ENCODE data around the gene TBC1D14. TPM values are rescaled to one million over a fixed set of nuclear protein-coding genes. Genes with fewer than 3 reads are reported as not detected.

TBC1D14 gene
- total RNA-seq, 2 experiments from 2014 or later: 53.7 to 55.3 TPM

DNA sequence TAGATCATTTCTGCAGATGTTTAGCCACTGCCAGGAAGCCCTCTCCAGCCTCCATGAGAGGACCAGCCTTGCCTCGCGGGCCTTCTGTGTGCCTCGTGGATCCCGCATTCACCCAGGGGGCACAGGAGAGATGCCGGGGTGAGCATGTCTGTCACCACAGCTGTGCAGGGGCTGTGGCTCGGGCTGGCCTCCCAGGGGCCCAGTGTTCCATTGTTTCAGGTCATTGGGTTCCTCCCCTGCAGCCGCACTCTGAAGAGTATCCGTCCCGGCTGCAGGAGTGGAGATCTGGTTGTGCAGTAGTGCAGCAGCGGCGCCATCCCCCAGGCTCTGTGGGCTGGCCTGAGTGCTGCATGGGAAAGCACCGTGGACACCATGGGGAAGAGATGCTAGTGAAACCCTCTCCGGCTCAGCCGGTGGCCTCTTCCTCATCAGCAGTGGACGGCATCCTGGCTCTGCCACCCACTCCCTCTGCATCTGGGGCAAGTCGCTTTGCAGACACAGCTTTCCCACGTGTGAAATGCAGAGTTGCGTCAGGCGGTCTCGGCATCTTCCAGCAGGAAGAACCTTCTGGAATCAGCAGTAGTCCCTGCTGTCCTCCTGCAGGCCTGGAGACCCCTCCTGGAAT is 29.1 kb downstream of the TBC1D14 start:
- DNase-seq: no peak
- ChIA-PET CTCF (no interaction called here), POLR2A (interaction anchor here (0.8 to 2.8 kb wide), 2 partner anchors 9 to 29 kb away, joined by 3 to 8 read pairs; partner anchors contain the start of gene TBC1D14)
- H3K27me3 Mint-ChIP-seq: no peaks in the 10 kb centered on the region
- H3K9me3 Mint-ChIP-seq: no peaks in the 10 kb centered on the region
- H3K4me1 Mint-ChIP-seq: peaks cover 66% of the 10 kb centered on the region
- H3K4me3 Mint-ChIP-seq: no peak overlapping the region
- H3K36me3 Mint-ChIP-seq (ENCODE audit: low read depth): peaks cover 27% of the 10 kb centered on the region
- H3K27ac Mint-ChIP-seq: no peak overlapping the region

DNA sequence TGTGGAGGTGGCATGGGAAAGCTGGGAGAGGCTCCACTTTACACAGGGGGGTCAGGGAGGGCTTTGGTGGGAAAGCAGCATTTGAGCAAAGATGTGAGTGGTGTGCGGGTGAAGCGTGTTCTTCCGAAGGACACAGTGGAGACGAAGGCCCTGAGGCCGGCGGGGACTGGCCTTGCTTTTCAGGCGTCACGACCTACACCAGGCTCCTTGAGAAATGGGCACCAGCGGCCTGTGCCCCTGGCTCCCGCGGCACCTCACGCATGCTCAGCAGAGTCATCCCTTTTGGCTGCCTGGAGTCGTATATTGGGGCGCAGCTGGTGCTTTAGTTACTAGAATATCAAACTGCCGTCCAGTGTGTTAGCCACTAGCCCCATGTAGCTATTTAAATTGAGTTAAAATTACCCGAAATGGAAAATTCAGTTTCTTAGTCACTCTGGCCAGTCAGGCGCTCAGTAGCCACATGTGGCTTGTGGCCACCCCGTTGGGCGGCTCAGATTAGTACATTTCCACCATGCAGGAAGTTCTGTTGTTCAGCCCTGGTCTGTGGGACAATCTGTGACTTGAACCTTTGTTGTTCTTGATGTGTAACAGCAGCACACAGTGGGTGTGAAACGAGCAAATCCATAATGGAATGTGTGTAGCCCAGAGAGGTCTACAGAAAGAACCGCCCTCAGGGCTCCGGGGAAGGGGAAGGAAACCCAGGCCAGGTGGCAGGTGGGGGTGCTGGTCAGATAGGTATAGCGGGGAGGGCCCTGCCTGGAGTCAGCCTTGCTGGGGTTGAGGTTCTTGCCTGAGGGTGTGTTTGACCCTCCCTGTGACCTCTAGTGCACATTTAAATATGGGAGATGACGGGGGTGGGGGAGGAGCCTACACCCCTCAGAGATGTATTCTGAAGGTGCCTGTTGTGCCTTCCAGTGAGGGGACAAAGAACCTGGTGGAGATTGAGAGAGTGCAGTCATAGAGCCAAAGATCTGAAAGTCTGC is 30.4 kb downstream of the TBC1D14 start:
- Mint-ChIP-seq H3K9me3 (no peaks in the 10 kb centered on the region), H3K27ac (peak overlapping the region; percentile 87), H3K27me3 (no peaks in the 10 kb centered on the region), H3K4me1 (peaks cover 63% of the 10 kb centered on the region), H3K4me3 (no peak overlapping the region), H3K36me3 (ENCODE audit: low read depth) (peaks cover 22% of the 10 kb centered on the region)
- ChIA-PET POLR2A (interaction anchor here (2.4 kb wide), 1 partner anchor 31 kb away, joined by 16 read pairs; the partner anchor contains the start of gene TBC1D14), CTCF (interaction anchor here (0.6 to 3.0 kb wide), 2 partner anchors 17 to 34 kb away, joined by 3 to 16 read pairs; no protein-coding TSS in a partner anchor)
- no peak for DNase-seq

DNA sequence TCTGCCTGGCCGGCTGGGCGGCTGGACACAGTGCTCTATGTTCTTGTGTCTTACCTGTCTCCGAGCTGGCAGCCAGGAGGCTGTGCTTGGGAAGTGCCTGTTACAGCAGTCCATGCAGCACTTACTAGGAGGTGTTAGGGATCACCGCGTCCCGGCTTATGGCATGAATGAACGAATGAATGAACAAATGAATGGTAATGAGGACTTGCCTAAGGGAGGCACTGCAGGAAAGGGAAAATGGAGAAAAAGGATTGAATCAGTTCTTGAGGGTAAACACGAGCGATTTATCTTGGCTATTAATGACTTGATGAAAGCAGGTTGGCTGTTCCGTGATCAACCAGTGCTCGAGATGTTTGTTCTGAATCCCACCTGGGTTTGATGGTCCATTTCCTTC is 31.1 kb downstream of the TBC1D14 start:
- Mint-ChIP-seq H3K27me3 (no peaks in the 10 kb centered on the region), H3K4me1 (peaks cover 61% of the 10 kb centered on the region), H3K4me3 (no peak overlapping the region), H3K27ac (peak overlapping the region; percentile 87), H3K36me3 (ENCODE audit: low read depth) (peaks cover 19% of the 10 kb centered on the region), H3K9me3 (no peaks in the 10 kb centered on the region)
- CTCF ChIA-PET: interaction anchor here (0.6 to 3.0 kb wide), 3 partner anchors 18 to 789 kb away, joined by 3 to 16 read pairs (median 6); no protein-coding TSS in a partner anchor
- DNase-seq: no peak
- POLR2A ChIA-PET: interaction anchor here (1.3 to 4.8 kb wide), 5 partner anchors 14 to 46 kb away, joined by 3 to 25 read pairs (median 13); partner anchors contain the start of gene TBC1D14

DNA sequence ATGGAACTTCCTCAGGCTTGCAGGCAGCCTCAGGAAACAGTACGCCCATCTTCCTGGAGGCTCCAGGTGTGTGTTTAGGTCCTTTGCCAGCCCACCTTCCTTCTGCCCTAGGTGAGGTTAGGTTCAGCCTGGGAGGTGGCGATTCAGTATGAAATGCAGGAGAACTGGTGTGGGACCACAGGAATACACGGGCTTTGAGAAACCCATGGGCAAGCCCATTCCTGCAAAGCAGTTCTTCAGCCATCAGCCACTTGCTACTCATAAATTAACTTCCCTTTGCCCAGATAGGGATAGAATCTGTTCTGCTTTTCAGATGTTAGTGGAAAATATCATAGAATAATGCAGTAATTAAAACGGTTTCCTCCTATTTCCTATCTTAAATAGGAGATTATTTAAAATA is 32.2 kb downstream of the TBC1D14 start:
- DNase-seq: no peak
- CTCF ChIA-PET: interaction anchor here (0.6 to 3.0 kb wide), 6 partner anchors 15 to 1738 kb away, joined by 3 to 16 read pairs (median 4); no protein-coding TSS in a partner anchor
- Mint-ChIP-seq H3K27ac (peak overlapping the region; percentile 87), H3K27me3 (no peaks in the 10 kb centered on the region), H3K4me1 (peaks cover 58% of the 10 kb centered on the region), H3K36me3 (ENCODE audit: low read depth) (peaks cover 15% of the 10 kb centered on the region), H3K4me3 (no peak overlapping the region), H3K9me3 (no peaks in the 10 kb centered on the region)
- POLR2A ChIA-PET: interaction anchor here (0.6 to 4.8 kb wide), 12 partner anchors 11 to 69 kb away, joined by 3 to 25 read pairs (median 4); partner anchors contain the start of gene TBC1D14

DNA sequence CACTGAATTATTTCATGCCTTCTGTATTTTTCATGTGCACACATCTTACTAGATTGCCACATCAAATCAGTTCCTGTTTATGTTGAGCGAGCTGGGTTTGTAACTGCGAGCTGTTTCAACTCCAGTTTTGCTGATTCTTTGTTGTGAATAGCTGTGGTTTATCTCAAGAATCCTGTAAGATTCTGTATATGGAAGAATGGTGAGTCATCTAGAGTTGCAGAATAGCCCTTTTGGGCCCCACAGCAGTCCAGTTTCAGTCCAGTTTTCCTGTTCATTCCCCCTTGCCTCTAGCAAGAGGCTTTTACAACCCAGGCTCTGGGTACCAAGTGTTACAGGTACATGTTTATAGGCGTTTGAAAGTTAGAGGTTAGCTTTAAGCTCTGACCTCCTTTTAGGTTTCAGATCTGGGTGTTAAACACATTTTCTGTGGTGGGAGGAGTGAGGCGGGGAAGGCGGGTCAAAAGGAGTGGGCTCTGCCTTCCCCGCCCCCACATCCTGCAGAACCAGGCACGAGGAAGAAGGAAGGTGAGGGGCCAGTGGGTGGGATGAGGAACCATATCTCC is 32.7 kb downstream of the TBC1D14 start:
- no peaks in the 10 kb centered on the region for H3K9me3 Mint-ChIP-seq
- ChIA-PET CTCF (interaction anchor here (0.6 to 3.0 kb wide), 6 partner anchors 15 to 128 kb away, joined by 3 to 16 read pairs (median 4); no protein-coding TSS in a partner anchor), POLR2A (interaction anchor here (0.6 to 4.8 kb wide), 13 partner anchors 10 to 69 kb away, joined by 3 to 25 read pairs (median 3); partner anchors contain the start of gene TBC1D14)
- peaks cover 56% of the 10 kb centered on the region for H3K4me1 Mint-ChIP-seq
- peak; percentile 61 for DNase-seq
- H3K27me3 Mint-ChIP-seq: no peaks in the 10 kb centered on the region
- H3K36me3 Mint-ChIP-seq (ENCODE audit: low read depth): peaks cover 14% of the 10 kb centered on the region
- H3K4me3 Mint-ChIP-seq: peak overlapping the region; percentile 19
- H3K27ac Mint-ChIP-seq: peak overlapping the region; percentile 87

DNA sequence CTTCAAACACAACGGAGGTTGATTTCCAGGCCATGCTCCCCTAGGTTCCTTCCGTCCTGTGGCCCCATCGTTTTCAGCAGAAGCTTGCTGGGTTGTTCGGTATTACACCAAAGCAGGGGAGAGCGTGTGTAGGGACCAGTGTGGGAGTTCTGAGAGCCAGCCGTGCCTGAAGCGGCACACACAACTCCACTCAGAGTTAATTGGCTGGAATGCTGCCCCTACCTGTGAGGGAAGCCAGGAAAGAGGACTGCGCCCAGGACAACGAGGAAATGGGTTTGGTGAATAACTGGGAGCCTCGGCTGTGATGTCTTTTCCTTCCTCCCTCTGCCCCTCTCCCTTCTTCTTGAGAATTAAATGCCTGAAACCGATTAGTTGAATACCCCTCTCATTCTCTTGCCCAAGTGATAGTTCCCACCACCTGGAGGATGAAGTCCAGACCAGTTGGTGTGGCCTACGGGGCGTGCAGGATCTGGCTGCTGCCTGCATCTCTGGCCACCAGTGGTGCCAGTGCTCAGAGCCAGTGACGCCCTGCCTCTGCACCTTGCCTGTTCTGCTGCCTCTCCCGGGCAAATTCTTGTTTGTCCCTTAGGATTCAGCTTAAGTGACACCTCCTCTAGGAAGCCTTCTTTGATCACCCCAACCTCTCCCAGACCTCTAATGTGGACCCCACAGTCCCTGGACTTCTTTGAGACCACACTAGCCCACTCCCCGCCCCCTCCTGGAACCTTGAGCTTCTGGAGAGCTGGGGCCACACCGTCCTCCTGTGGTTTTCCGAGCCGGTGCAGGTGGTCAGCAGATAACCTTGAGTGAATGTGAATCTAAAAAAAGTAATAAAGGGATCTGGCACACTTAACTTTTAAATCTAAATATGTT is 33.6 kb downstream of the TBC1D14 start:
- Mint-ChIP-seq H3K9me3 (no peaks in the 10 kb centered on the region), H3K4me1 (peaks cover 55% of the 10 kb centered on the region), H3K27me3 (no peaks in the 10 kb centered on the region), H3K4me3 (no peak overlapping the region), H3K36me3 (ENCODE audit: low read depth) (peaks cover 15% of the 10 kb centered on the region), H3K27ac (peak overlapping the region; percentile 87)
- ChIA-PET CTCF (interaction anchor here (0.8 to 3.0 kb wide), 3 partner anchors 16 to 57 kb away, joined by 3 to 16 read pairs (median 9); no protein-coding TSS in a partner anchor), POLR2A (interaction anchor here (0.8 to 4.8 kb wide), 8 partner anchors 9 to 52 kb away, joined by 3 to 25 read pairs (median 7); partner anchors contain the start of gene TBC1D14)
- no peak for DNase-seq

DNA sequence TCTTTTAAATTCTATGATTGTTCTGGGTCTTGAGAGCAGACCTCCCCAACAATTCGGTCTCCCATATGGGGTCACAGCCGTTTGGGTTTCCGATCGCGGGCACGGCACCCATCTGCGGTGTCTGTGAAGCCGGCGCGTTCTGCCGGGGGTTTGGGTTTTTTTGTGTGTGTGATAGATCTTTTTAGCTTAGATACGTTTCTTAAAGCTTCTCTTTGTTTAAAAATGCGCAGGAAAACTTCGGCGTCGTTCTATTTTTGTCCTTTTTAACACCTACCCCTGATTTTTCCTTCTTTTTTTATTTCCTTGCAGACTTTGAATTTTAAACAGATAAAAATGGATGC is 34.2 kb downstream of the TBC1D14 start:
- Mint-ChIP-seq H3K27me3 (no peaks in the 10 kb centered on the region), H3K4me1 (peaks cover 55% of the 10 kb centered on the region), H3K9me3 (no peaks in the 10 kb centered on the region), H3K27ac (no peak overlapping the region), H3K4me3 (no peak overlapping the region), H3K36me3 (ENCODE audit: low read depth) (peaks cover 15% of the 10 kb centered on the region)
- no peak for DNase-seq
- ChIA-PET POLR2A (interaction anchor here (1.4 to 4.8 kb wide), 2 partner anchors 18 to 43 kb away, joined by 3 to 25 read pairs; no protein-coding TSS in a partner anchor), CTCF (no interaction called here)

DNA sequence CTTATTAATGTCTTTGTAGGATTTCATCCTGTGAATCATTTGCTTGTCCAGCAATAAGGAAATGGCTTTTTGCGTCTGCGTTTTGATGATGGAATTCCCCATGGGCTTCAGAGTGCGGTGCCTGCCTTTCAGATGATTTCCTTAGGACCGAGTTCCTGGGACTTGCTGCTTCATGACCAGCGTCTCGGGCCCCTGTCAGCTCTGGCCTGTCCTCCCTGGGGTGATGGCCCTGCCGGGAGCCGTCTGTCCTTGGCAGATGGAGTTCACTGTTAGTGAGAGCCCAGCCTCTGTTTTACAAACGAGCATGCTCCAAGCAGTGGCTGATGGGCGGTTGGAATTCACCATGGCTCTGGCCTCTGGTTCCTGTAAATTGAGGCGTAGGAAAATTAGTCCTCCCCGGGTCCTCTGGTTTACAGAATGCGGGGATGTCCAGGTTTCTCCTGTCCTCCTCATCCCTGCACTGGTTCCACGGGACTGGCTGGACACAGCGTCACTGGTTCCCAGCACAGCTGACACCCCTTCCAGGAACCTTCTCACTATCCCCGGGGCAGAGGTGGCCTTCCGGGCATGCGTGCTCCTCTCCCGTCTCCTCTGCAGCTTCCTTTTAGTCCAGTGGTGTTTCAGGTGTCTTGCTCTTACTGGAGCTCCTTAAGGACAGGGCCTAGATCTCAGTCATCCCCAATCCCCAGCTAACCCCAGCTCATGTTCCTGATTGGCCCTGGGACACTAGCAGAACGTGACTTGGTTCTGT is 34.9 kb downstream of the TBC1D14 start:
- Mint-ChIP-seq H3K36me3 (ENCODE audit: low read depth) (peaks cover 15% of the 10 kb centered on the region), H3K4me3 (no peak overlapping the region), H3K27me3 (no peaks in the 10 kb centered on the region), H3K9me3 (no peaks in the 10 kb centered on the region), H3K27ac (no peak overlapping the region), H3K4me1 (peaks cover 52% of the 10 kb centered on the region)
- ChIA-PET POLR2A (interaction anchor here (0.7 to 4.8 kb wide), 4 partner anchors 18 to 42 kb away, joined by 3 to 25 read pairs (median 3); partner anchors contain the start of gene TBC1D14), CTCF (interaction anchor here (1.1 to 1.3 kb wide), 2 partner anchors 17 to 224 kb away, joined by 3 to 5 read pairs; no protein-coding TSS in a partner anchor)
- no peak for DNase-seq

DNA sequence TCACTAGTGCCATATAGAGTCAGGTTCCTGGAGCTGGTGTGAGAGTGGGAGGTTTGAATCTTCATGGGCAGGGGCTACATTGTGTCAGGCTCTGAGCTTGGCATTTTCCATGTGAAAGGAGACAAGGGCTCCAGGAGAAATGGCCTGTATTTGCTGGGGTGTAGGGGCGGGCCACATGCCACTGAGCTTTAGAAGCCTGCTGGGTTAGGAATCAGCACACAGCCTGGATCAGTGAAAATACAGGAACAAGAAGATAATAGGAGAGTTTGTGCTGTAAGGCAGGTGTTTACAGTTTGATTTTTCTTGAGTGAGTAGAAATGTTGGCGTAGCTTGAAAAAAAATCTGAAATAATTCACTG is 35.4 kb downstream of the TBC1D14 start:
- peaks cover 16% of the 10 kb centered on the region for H3K36me3 Mint-ChIP-seq (ENCODE audit: low read depth)
- H3K4me3 Mint-ChIP-seq: no peak overlapping the region
- H3K27me3 Mint-ChIP-seq: no peaks in the 10 kb centered on the region
- ChIA-PET CTCF (interaction anchor here (0.6 to 1.3 kb wide), 3 partner anchors 18 to 225 kb away, joined by 3 to 5 read pairs (median 3); no protein-coding TSS in a partner anchor), POLR2A (interaction anchor here (0.7 to 4.8 kb wide), 4 partner anchors 19 to 42 kb away, joined by 3 to 25 read pairs (median 3); partner anchors contain the start of gene TBC1D14)
- peaks cover 47% of the 10 kb centered on the region for H3K4me1 Mint-ChIP-seq
- no peak for DNase-seq
- no peak overlapping the region for H3K27ac Mint-ChIP-seq
- no peaks in the 10 kb centered on the region for H3K9me3 Mint-ChIP-seq

DNA sequence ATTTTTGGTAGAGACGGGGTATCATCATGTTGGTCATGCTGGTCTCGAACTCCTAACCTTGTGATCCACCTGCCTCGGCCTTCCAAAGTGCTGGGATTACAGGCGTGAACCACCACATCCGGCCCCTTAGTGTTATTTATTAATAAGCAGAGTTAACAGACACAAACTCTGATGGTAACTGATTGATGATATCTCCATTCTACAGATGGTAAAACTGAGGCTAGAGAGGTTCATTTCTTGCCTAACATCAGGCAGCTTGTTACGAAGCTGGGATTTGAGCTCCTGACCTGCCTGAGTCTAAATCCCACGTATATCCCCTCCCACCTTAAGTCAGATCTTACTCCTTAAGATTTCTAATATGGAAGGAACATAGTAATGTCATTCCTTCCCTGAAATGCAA is 36.9 kb downstream of the TBC1D14 start:
- ChIA-PET POLR2A (interaction anchor here (1.6 kb wide), 1 partner anchor 37 kb away, joined by 3 read pairs; the partner anchor contains the start of gene TBC1D14), CTCF (interaction anchor here (1.6 kb wide), 1 partner anchor 19 kb away, joined by 6 read pairs; no protein-coding TSS in a partner anchor)
- H3K4me3 Mint-ChIP-seq: no peak overlapping the region
- no peaks in the 10 kb centered on the region for H3K9me3 Mint-ChIP-seq
- H3K27me3 Mint-ChIP-seq: no peaks in the 10 kb centered on the region
- no peak overlapping the region for H3K27ac Mint-ChIP-seq
- H3K36me3 Mint-ChIP-seq (ENCODE audit: low read depth): peaks cover 16% of the 10 kb centered on the region
- peaks cover 38% of the 10 kb centered on the region for H3K4me1 Mint-ChIP-seq
- no peak for DNase-seq

DNA sequence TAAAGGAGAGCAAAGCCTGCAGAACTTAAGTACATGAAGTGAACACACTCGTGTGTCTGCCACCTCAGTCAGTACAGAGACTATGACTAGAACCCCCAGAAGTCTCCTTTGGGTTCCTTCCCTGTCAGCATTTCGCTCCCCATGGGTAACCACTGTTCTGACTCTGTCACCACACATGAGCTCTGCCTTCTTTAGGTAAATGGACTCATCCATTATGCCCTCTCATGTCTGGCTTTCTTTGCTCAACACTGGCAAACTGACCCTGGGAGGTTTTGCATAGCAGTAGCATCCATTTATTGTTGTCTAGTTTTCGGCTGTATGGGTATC is 38.5 kb downstream of the TBC1D14 start:
- peaks cover 20% of the 10 kb centered on the region for H3K36me3 Mint-ChIP-seq (ENCODE audit: low read depth)
- CTCF ChIA-PET: interaction anchor here (0.6 to 1.0 kb wide), 3 partner anchors 18 to 231 kb away, joined by 3 read pairs; no protein-coding TSS in a partner anchor

More for the DNA sequence above, 38.5 kb downstream of the TBC1D14 start:
- DNase-seq: no peak
- POLR2A ChIA-PET: interaction anchor here (0.6 kb wide), 1 partner anchor 36 kb away, joined by 3 read pairs; no protein-coding TSS in a partner anchor
- Mint-ChIP-seq H3K9me3 (no peaks in the 10 kb centered on the region), H3K27me3 (no peaks in the 10 kb centered on the region), H3K4me1 (peaks cover 34% of the 10 kb centered on the region), H3K27ac (no peak overlapping the region), H3K4me3 (no peak overlapping the region)
